SK-N-SH (cell line): ENCODE results near the gene DUSP15. TPM values are rescaled to one million over a fixed set of nuclear protein-coding genes. Genes with fewer than 3 reads are reported as not detected.

Experiments
- CTCF ChIA-PET: fragments of 300-600, 350-600 bp; formaldehyde crosslinking; extraction: SDS; loops from one replicate; lab custom pipeline; 2021; lab: Yijun Ruan, JAX
- POLR2A ChIA-PET: fragments of 350-600 bp; sonication (Branson Sonifier 250); formaldehyde crosslinking; extraction: SDS; loops from one replicate; lab custom pipeline; 2020; ENCODE audit warnings: antibody characterized with exemption, inconsistent platforms; lab: Yijun Ruan, JAX
- DNase-seq: peaks from one replicate; pipeline ENCODE4 v3.0.0; 2012
- H2AFZ ChIP-seq: fragments of 200-600 bp; sonication (generic); 2 replicates; pipeline ENCODE4 v1.8.1; 2016; ENCODE audit warnings: antibody characterized with exemption, mild to moderate bottlenecking, low read depth
- H3F3A ChIP-seq: fragments of 200-600 bp; sonication (generic); replicated peaks from 2 replicates; pipeline ENCODE3; 2016; ENCODE audit warnings: antibody characterized with exemption, mild to moderate bottlenecking; ENCODE audit not compliant: insufficient read depth
- H3K27ac ChIP-seq, 2 experiments: fragments of 200-500 bp in 1 of 2; fragments of 200-600 bp in 1 of 2; sonication (Bioruptor generic) in 1 of 2; sonication (generic), shearing (Covaris generic) in 1 of 2; 2 replicates each; pipeline versions ENCODE4 v1.5.1 to v1.6.1; 2014 to 2016; ENCODE audit warnings: low read depth in 2 of 2, inconsistent platforms in 1 of 2, low read length in 1 of 2, mild to moderate bottlenecking in 1 of 2, mixed read lengths in 1 of 2
- H3K27me3 ChIP-seq: fragments of 200-600 bp; sonication (generic), shearing (Covaris generic); 2 replicates; pipeline ENCODE4 v1.6.1; 2016; ENCODE audit warnings: mixed run types; ENCODE audit not compliant: insufficient read depth
- H3K36me3 ChIP-seq, 2 experiments: fragments of 200-500 bp in 1 of 2; fragments of 200-600 bp in 1 of 2; sonication (Bioruptor generic) in 1 of 2; sonication (generic) in 1 of 2; replicated peaks in 1 of 2; 2 replicates each; pipeline versions ENCODE3 to v1.5.1; 2014 to 2016; ENCODE audit warnings: low read length in 1 of 2, mild to moderate bottlenecking in 1 of 2; ENCODE audit not compliant: insufficient read depth in 2 of 2, control insufficient read depth in 1 of 2
- H3K4me1 ChIP-seq, 2 experiments: fragments of 200-500 bp in 1 of 2; fragments of 200-600 bp in 1 of 2; sonication (Bioruptor generic) in 1 of 2; sonication (generic), shearing (Covaris generic) in 1 of 2; 2 replicates each; pipeline versions ENCODE4 v1.5.1 to v1.6.1; 2014 to 2016; ENCODE audit warnings: low read depth in 1 of 2, low read length in 1 of 2, mixed run types in 1 of 2; ENCODE audit not compliant: insufficient read depth in 2 of 2, control insufficient read depth in 1 of 2
- H3K4me2 ChIP-seq: fragments of 200-600 bp; sonication (generic), shearing (Covaris generic); 2 replicates; pipeline ENCODE4 v1.6.1; 2017; ENCODE audit warnings: mixed run types
- H3K4me3 ChIP-seq, 2 experiments: fragments of 200-500 bp in 1 of 2; fragments of 200-600 bp in 1 of 2; sonication (Bioruptor generic) in 1 of 2; sonication (generic), shearing (Covaris generic) in 1 of 2; 2 replicates each; pipeline versions ENCODE4 v1.5.1 to v1.8.1; 2014 to 2016; ENCODE audit warnings: low read depth in 2 of 2, inconsistent platforms in 1 of 2, low read length in 1 of 2, mild to moderate bottlenecking in 1 of 2, mixed read lengths in 1 of 2, moderate library complexity in 1 of 2
- H3K79me2 ChIP-seq: fragments of 200-600 bp; sonication (generic); 2 replicates; pipeline ENCODE4 v1.8.1; 2017; ENCODE audit warnings: mild to moderate bottlenecking; ENCODE audit not compliant: insufficient read depth
- H3K9ac ChIP-seq: fragments of 200-600 bp; sonication (generic); 2 replicates; pipeline ENCODE4 v1.6.1; 2017; ENCODE audit warnings: mixed run types
- H3K9me2 ChIP-seq: fragments of 200-600 bp; sonication (generic); 2 replicates; pipeline ENCODE4 v1.6.1; 2017; ENCODE audit warnings: mixed run types
- H3K9me3 ChIP-seq: fragments of 200-600 bp; sonication (generic); 2 replicates; pipeline ENCODE4 v1.6.1; 2017; ENCODE audit warnings: mixed run types, mild to moderate bottlenecking, moderate library complexity
- H4K20me1 ChIP-seq: fragments of 200-600 bp; sonication (generic); 2 replicates; pipeline ENCODE4 v1.6.1; 2017; ENCODE audit warnings: mild to moderate bottlenecking, mixed run types; ENCODE audit not compliant: insufficient read depth
- GATA2 ChIP-seq: sonication (generic); formaldehyde crosslinking; IDR thresholded peaks from 2 replicates; pipeline ENCODE4 v1.5.0; 2020; ENCODE audit warnings: mild to moderate bottlenecking, missing genetic modification reagents
- MEF2A ChIP-seq: IDR thresholded peaks from 2 replicates; pipeline ENCODE4 v1.4.0; 2012; ENCODE audit warnings: low read depth, borderline replicate concordance
- MXI1 ChIP-seq: IDR thresholded peaks from 2 replicates; pipeline ENCODE4 v1.6.1; 2012; ENCODE audit warnings: mild to moderate bottlenecking, low read depth, low read length, improper control_type of control experiment
- NFIC ChIP-seq: IDR thresholded peaks from 2 replicates; pipeline ENCODE4 v1.4.0; 2012; ENCODE audit warnings: borderline replicate concordance
- RCOR1 ChIP-seq: fragments of 150-350 bp; IDR thresholded peaks from 2 replicates; pipeline ENCODE4 v1.6.1; 2017; ENCODE audit warnings: antibody characterized with exemption, low read length
- TEAD4 ChIP-seq: IDR thresholded peaks from 2 replicates; pipeline ENCODE4 v1.4.0; 2012; ENCODE audit warnings: mild to moderate bottlenecking, borderline replicate concordance; ENCODE audit not compliant: insufficient read depth
- WGBS: methylation state at CpG from one replicate; pipeline ENCODE4 v1.1.6; 2017; ENCODE audit warnings: low lambda C conversion rate; 5-methylcytosine and 5-hydroxymethylcytosine counted together
- polyA plus RNA-seq, 3 experiments: library from polyadenylated mRNA; depleted of rRNA; stranded (reverse); fragments of >200 nt; gene quantifications; 2 replicates each; pipeline ENCODE4 v1.2.3, GENCODE V29; 2012
- TF ChIP-seq, protein P1 (sequence below): IDR thresholded peaks from 2 replicates; pipeline ENCODE4; 2012
- TF ChIP-seq, protein P2 (sequence below): IDR thresholded peaks from 2 replicates; pipeline ENCODE4 v1.6.1; 2012; ENCODE audit warnings: mild to moderate bottlenecking, low read depth, low read length, moderate library complexity
- TF ChIP-seq, protein P3 (sequence below): IDR thresholded peaks from 2 replicates; pipeline ENCODE4 v1.4.0; 2012; ENCODE audit warnings: low read depth, borderline replicate concordance

The DUSP15 gene
- polyA plus RNA-seq, 1 of the 3 experiments (the other 2 are of a cell fraction) = 5.4 TPM

DNA sequence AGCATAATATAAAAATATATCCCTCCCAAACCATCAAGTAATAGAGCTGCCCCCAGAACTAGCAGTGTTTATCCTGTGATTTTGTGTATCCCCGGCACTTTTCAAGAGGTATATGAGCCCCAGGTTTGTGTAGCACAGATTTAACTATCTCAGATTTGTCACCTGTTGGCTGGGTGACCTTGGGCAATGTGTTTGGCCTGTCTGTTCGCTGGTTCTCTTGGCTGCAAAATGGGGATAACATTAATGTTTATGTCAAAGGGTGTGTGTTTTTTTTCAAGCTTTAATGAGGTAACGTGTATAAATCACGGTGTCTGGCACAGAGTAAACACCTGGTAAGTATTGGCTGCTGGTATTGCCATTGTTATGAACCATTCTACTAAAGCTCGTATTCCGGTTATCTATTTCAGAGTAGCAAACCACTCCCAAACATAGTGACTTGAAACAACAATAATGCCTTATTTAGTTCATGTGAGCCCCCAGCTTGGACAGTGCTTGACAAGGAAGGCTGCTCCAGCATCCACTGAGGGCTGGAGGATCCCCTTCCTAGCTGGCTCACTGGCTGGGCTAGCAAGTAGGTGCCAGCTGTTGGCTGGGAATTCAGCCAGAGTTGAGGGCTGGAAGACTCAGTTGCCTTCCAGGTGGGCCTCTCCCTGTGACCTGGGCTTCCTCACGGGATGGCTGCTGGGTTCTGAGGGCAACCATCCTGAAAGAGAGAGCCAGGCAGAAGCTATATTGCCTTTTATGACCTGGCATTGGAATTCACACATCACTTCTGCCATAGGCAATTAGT, 45.4 kb upstream of the DUSP15 start:
- Histone ChIP-seq H3K9me2 (no peaks in the 10 kb centered on the region), H3K9me3 (no peaks in the 10 kb centered on the region), H3K27ac (no peak overlapping the region), H3K4me1 (peaks cover 0 to 21% of the 10 kb centered on the region in 2 experiments; a peak in 1 of 4 replicates), H3K27me3 (no peaks in the 10 kb centered on the region)
- no peak for TF ChIP-seq TEAD4
- TF ChIP-seq, protein P1, sequence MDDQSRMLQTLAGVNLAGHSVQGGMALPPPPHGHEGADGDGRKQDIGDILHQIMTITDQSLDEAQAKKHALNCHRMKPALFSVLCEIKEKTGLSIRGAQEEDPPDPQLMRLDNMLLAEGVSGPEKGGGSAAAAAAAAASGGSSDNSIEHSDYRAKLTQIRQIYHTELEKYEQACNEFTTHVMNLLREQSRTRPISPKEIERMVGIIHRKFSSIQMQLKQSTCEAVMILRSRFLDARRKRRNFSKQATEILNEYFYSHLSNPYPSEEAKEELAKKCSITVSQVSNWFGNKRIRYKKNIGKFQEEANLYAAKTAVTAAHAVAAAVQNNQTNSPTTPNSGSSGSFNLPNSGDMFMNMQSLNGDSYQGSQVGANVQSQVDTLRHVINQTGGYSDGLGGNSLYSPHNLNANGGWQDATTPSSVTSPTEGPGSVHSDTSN = no peak
- TF ChIP-seq MXI1 = no peak
- TF ChIP-seq MEF2A = no peak
- TF ChIP-seq, protein P2, sequence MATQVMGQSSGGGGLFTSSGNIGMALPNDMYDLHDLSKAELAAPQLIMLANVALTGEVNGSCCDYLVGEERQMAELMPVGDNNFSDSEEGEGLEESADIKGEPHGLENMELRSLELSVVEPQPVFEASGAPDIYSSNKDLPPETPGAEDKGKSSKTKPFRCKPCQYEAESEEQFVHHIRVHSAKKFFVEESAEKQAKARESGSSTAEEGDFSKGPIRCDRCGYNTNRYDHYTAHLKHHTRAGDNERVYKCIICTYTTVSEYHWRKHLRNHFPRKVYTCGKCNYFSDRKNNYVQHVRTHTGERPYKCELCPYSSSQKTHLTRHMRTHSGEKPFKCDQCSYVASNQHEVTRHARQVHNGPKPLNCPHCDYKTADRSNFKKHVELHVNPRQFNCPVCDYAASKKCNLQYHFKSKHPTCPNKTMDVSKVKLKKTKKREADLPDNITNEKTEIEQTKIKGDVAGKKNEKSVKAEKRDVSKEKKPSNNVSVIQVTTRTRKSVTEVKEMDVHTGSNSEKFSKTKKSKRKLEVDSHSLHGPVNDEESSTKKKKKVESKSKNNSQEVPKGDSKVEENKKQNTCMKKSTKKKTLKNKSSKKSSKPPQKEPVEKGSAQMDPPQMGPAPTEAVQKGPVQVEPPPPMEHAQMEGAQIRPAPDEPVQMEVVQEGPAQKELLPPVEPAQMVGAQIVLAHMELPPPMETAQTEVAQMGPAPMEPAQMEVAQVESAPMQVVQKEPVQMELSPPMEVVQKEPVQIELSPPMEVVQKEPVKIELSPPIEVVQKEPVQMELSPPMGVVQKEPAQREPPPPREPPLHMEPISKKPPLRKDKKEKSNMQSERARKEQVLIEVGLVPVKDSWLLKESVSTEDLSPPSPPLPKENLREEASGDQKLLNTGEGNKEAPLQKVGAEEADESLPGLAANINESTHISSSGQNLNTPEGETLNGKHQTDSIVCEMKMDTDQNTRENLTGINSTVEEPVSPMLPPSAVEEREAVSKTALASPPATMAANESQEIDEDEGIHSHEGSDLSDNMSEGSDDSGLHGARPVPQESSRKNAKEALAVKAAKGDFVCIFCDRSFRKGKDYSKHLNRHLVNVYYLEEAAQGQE = no peak
- no peak for TF ChIP-seq RCOR1
- no peak for TF ChIP-seq NFIC
- no peak for TF ChIP-seq GATA2 (CRISPR knock-in tag)
- TF ChIP-seq, protein P3, sequence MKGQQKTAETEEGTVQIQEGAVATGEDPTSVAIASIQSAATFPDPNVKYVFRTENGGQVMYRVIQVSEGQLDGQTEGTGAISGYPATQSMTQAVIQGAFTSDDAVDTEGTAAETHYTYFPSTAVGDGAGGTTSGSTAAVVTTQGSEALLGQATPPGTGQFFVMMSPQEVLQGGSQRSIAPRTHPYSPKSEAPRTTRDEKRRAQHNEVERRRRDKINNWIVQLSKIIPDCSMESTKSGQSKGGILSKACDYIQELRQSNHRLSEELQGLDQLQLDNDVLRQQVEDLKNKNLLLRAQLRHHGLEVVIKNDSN = no peak
- TF ChIP-seq, all 33 proteins: peak for 0
- H3F3A ChIP-seq = no peaks in the 10 kb centered on the region
- H2AFZ ChIP-seq = no peak overlapping the region
- H3K4me2 ChIP-seq = no peak overlapping the region
- H3K9ac ChIP-seq = no peak overlapping the region
- H3K79me2 ChIP-seq = no peaks in the 10 kb centered on the region
- no peak for DNase-seq
- CTCF ChIA-PET = interaction anchor here (1.0 to 1.3 kb wide), 3 partner anchors 20 to 115 kb away, joined by 3 to 5 read pairs (median 4); no protein-coding TSS in a partner anchor
- H3K4me3 ChIP-seq = no peak overlapping the region
- POLR2A ChIA-PET = no interaction called here
- no peaks in the 10 kb centered on the region for H4K20me1 ChIP-seq
- no peaks in the 10 kb centered on the region for H3K36me3 ChIP-seq
- WGBS = 78% methylated on average over 6 of the region's 7 CpGs

DNA sequence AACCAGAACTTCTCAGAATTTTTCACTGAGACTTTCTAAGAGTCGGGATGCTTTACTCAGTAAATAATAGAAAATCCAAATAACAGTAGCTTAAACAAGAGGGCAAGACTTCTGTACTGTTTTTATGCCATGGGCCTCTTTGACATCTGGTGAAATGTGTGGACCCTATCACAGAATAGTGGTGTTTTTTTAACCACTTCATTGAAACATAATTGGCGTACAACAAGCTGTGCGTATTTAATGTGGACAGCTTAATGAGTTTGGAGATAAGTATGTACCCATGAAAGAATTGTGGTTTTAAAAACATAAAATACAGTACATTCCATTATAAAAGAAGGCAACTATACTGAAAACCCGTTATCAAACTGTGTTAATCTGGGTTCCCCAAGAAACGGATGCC, 43.8 kb upstream of the DUSP15 start:
- H3K36me3 ChIP-seq = no peaks in the 10 kb centered on the region
- no peaks in the 10 kb centered on the region for H3K9me2 ChIP-seq
- WGBS = 71% methylated on average over 5 of the region's 5 CpGs
- no peak overlapping the region for H2AFZ ChIP-seq
- H3F3A ChIP-seq = no peaks in the 10 kb centered on the region
- H3K27ac ChIP-seq = no peak overlapping the region
- no peak overlapping the region for H3K4me2 ChIP-seq
- no peaks in the 10 kb centered on the region for H4K20me1 ChIP-seq
- no peaks in the 10 kb centered on the region for H3K79me2 ChIP-seq
- no peak for TF ChIP-seq GATA2 (CRISPR knock-in tag)
- DNase-seq = no peak
- H3K9ac ChIP-seq = no peak overlapping the region
- ChIA-PET POLR2A (no interaction called here), CTCF (interaction anchor here (0.7 to 1.1 kb wide), 2 partner anchors 38 to 69 kb away, joined by 3 read pairs; partner anchors contain the start of genes FOXS1 and PDRG1)
- H3K4me3 ChIP-seq = no peak overlapping the region
- no peaks in the 10 kb centered on the region for H3K27me3 ChIP-seq
- no peaks in the 10 kb centered on the region for H3K9me3 ChIP-seq
- H3K4me1 ChIP-seq = peaks cover 0 to 21% of the 10 kb centered on the region in 2 experiments; a peak in 1 of 4 replicates
